ENCODE results near the gene NDFIP2. TPM values are rescaled to one million over a fixed set of nuclear protein-coding genes. Genes with fewer than 3 reads are reported as not detected.
"Not testable (repeated sequence)": the region's sequence is repeated elsewhere in the genome, so short reads cannot be mapped to it uniquely, and the experiment has no call there.

The NDFIP2 gene
- total RNA-seq, 1 experiment from 2014 or later: 23.1 TPM

DNA sequence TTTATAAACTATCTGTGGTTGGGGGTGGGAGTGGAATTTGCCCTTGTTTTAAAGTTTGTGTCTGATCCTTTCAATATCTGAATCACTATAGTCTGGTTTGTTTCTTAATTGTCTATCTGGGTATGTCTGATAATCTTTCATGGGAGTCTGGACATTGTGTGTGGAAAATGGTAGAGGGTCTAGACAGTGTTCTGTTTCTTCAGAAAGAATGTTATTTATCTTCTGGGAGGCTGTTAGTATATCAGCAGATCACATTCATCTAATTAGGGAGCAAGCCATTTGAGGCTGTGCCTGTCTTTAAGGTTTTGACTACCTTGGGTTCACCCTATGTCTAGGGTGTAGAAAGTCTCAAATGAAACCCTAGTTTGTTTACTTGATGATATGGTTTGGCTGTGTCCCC, 110.5 kb downstream of the NDFIP2 start (continued):
- TF ChIP-seq ZNF396 (CRISPR knock-in tag; IDR thresholded peaks at IDR 0.05; ENCODE audit: borderline replicate concordance) (no peak), SMAD4 (CRISPR knock-in tag; IDR thresholded peaks at IDR 0.05) (no peak), ZNF317 (CRISPR knock-in tag; IDR thresholded peaks at IDR 0.05; ENCODE audit: borderline replicate concordance, low read depth) (no peak)
- TF ChIP-seq, protein P1, sequence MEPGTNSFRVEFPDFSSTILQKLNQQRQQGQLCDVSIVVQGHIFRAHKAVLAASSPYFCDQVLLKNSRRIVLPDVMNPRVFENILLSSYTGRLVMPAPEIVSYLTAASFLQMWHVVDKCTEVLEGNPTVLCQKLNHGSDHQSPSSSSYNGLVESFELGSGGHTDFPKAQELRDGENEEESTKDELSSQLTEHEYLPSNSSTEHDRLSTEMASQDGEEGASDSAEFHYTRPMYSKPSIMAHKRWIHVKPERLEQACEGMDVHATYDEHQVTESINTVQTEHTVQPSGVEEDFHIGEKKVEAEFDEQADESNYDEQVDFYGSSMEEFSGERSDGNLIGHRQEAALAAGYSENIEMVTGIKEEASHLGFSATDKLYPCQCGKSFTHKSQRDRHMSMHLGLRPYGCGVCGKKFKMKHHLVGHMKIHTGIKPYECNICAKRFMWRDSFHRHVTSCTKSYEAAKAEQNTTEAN (CRISPR knock-in tag; IDR thresholded peaks at IDR 0.05): no peak

DNA sequence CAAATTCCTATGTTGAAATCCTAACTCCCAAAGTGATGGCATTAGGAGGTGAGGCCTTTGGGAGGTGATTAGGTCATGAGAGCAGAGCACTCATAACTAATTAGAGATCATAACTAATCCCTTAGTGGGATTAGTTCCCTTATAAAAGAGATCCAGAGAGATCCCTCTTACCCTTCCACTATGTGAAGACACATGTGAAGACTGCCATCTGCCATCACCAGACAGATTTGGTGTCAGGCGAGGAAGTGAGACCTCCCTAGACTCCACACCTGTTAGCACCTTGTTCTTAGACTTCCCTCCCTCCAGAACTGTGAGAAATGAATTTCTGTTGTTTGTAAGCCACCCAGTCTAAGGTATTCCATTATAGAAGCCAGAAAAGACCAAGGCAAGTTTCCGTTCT, 112.2 kb downstream of the NDFIP2 start:
- no peaks in the 10 kb centered on the region for H3K27me3 Mint-ChIP-seq (ENCODE audit: low read depth)
- ChIA-PET POLR2A (no interaction called here), CTCF (no interaction called here)
- no peak overlapping the region for H3K4me3 Mint-ChIP-seq
- DNase-seq (ENCODE audit: low spot score) (no peak), ATAC-seq (no peak)
- TF ChIP-seq NR2C2 (CRISPR knock-in tag; IDR thresholded peaks at IDR 0.05): no peak
- peaks cover 9% of the 10 kb centered on the region for H3K9me3 Mint-ChIP-seq
- H3K27ac Mint-ChIP-seq: no peak overlapping the region
- H3K36me3 Mint-ChIP-seq: peaks cover 2% of the 10 kb centered on the region; the same call in 1 of the 2 replicates
- H3K4me1 Mint-ChIP-seq: 0 out of 2 replicates have a peak, but pooled peaks cover 3% of the 10 kb centered on the region

DNA sequence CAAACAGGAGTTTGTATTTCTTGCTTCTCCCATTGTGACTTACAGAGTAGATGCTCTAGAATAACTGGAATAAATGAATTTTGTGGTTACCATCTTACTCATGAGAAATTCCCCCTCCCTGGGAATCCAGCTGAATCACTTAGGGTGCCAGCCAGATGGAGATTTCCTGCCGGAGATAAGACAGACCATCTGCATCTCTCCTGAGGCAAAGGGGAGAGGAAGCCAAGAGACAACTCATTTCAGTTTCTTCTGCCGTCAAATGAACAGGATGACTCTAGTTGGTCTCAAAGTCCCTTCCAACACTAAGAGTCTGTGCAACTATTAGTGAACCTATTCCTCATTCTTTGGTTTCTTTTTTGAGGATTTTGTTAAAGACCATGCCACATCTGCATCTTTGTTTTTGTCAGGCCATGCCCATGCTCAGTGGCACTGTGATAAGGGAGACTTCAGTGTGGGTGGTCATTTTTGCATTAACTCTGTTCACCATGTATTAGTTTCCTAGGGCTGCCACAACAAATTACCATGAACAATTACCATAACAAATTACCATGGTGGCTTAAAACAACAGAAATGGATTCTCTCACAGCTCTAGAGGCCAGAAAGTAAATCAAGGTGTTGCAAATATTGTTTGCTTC, 112.8 kb downstream of the NDFIP2 start:
- Mint-ChIP-seq H3K9me3 (peaks cover 2% of the 10 kb centered on the region), H3K27me3 (ENCODE audit: low read depth) (no peaks in the 10 kb centered on the region), H3K4me1 (0 out of 2 replicates have a peak, but pooled peaks cover 3% of the 10 kb centered on the region), H3K4me3 (no peak overlapping the region), H3K36me3 (no peaks in the 10 kb centered on the region), H3K27ac (peak overlapping the region; percentile 51; the same call in 1 of the 2 replicates)
- no peak for DNase-seq (ENCODE audit: low spot score)
- TF ChIP-seq CBFB (CRISPR knock-in tag; IDR thresholded peaks at IDR 0.05; ENCODE audit: low read depth): no peak
- TF ChIP-seq ZNF396 (CRISPR knock-in tag; IDR thresholded peaks at IDR 0.05; ENCODE audit: borderline replicate concordance): no peak
- TF ChIP-seq ATF6 (CRISPR knock-in tag; IDR thresholded peaks at IDR 0.05): no peak
- no peak for TF ChIP-seq ETV6 (CRISPR knock-in tag; IDR thresholded peaks at IDR 0.05)
- no peak for TF ChIP-seq PREB (CRISPR knock-in tag; IDR thresholded peaks at IDR 0.05; ENCODE audit: borderline replicate concordance)
- no peak for TF ChIP-seq PRRX2 (CRISPR knock-in tag; IDR thresholded peaks at IDR 0.05)
- no peak for TF ChIP-seq RELA (CRISPR knock-in tag; IDR thresholded peaks at IDR 0.05; ENCODE audit: borderline replicate concordance)
- TF ChIP-seq, protein P2, sequence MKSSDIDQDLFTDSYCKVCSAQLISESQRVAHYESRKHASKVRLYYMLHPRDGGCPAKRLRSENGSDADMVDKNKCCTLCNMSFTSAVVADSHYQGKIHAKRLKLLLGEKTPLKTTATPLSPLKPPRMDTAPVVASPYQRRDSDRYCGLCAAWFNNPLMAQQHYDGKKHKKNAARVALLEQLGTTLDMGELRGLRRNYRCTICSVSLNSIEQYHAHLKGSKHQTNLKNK (CRISPR knock-in tag; IDR thresholded peaks at IDR 0.05): no peak
- TF ChIP-seq ZNF232 (CRISPR knock-in tag; IDR thresholded peaks at IDR 0.05): no peak
- ChIA-PET CTCF (no interaction called here), POLR2A (no interaction called here)
- no peak for ATAC-seq

DNA sequence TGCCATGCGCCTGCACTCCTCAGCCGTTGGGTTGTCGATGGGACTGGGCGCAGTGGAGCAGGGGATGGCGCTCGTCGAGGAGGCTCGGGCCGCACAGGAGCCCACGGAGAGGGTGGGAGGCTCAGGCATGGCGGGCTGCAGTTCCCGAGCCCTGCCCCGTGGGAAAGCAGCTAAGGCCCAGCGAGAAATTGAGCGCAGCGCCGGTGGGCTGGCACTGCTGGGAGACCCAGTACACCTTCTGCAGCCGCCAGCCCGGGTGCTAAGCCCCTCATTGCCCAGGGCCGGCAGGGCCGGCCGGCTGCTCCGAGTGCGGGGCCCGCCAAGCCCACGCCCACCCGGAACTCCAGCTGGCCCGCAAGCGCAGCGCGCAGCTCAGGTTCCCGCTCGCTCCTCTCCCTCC, 119.2 kb downstream of the NDFIP2 start:
- H3K4me1 Mint-ChIP-seq; H3K4me3 Mint-ChIP-seq; H3K27me3 Mint-ChIP-seq (ENCODE audit: low read depth); DNase-seq (ENCODE audit: low spot score); H3K36me3 Mint-ChIP-seq; H3K27ac Mint-ChIP-seq; ATAC-seq; POLR2A ChIA-PET: not testable (repeated sequence)
- CTCF ChIA-PET: interaction anchor here (1.2 kb wide), 1 partner anchor 176 kb away, joined by 3 read pairs; no protein-coding TSS in a partner anchor
- peaks cover 11% of the 10 kb centered on the region for H3K9me3 Mint-ChIP-seq

Measured in WTC11 (cell line).